Loucy (cell line): ENCODE data around the gene MEF2A.

ENCODE experiments used
- H2AFZ ChIP-seq: fragments of 200-600 bp; sonication (generic); 2 replicates; pipeline ENCODE4 v1.6.0; 2016; ENCODE audit warnings: antibody characterized with exemption, mild to moderate bottlenecking, low read length, moderate library complexity
- H3F3A ChIP-seq: fragments of 200-600 bp; 2 replicates; pipeline ENCODE4 v1.6.0; 2016; ENCODE audit warnings: antibody characterized with exemption, low read depth, mild to moderate bottlenecking
- H3K27me3 ChIP-seq: fragments of 200-600 bp; sonication (generic); 2 replicates; pipeline ENCODE4 v1.6.1; 2014; ENCODE audit warnings: low read length, mild to moderate bottlenecking; ENCODE audit not compliant: insufficient read depth, poor library complexity, severe bottlenecking
- H3K36me3 ChIP-seq: fragments of 200-600 bp; sonication (generic); 2 replicates; pipeline ENCODE4 v1.6.1; 2016; ENCODE audit warnings: low read length; ENCODE audit not compliant: insufficient read depth
- H3K4me1 ChIP-seq: fragments of 200-600 bp; sonication (generic); 2 replicates; pipeline ENCODE4 v1.5.1; 2014; ENCODE audit warnings: low read length, mild to moderate bottlenecking; ENCODE audit not compliant: insufficient read depth, poor library complexity, severe bottlenecking
- H3K4me2 ChIP-seq: fragments of 200-600 bp; sonication (generic); 2 replicates; pipeline ENCODE4 v1.6.0; 2014; ENCODE audit warnings: antibody characterized with exemption, low read length, low read depth, mild to moderate bottlenecking; ENCODE audit not compliant: poor library complexity, severe bottlenecking
- H3K4me3 ChIP-seq: fragments of 200-600 bp; sonication (generic); 2 replicates; pipeline ENCODE4 v1.5.1; 2014; ENCODE audit warnings: low read length, mild to moderate bottlenecking, mixed read lengths; ENCODE audit not compliant: poor library complexity, severe bottlenecking
- H3K79me2 ChIP-seq: fragments of 200-600 bp; sonication (generic); 2 replicates; pipeline ENCODE4 v1.6.1; 2014; ENCODE audit warnings: low read length; ENCODE audit not compliant: insufficient read depth
- H3K9ac ChIP-seq: fragments of 200-600 bp; sonication (generic); 2 replicates; pipeline ENCODE4 v1.6.0; 2014; ENCODE audit warnings: mild to moderate bottlenecking, low read depth, low read length, moderate library complexity; ENCODE audit not compliant: poor library complexity, severe bottlenecking
- H3K9me2 ChIP-seq: fragments of 200-600 bp; sonication (generic); replicated peaks from 2 replicates; pipeline ENCODE4 v1.6.1; 2016; ENCODE audit warnings: low read depth, low read length, mixed read lengths
- H3K9me3 ChIP-seq: fragments of 200-600 bp; sonication (generic); 2 replicates; pipeline ENCODE4 v1.6.1; 2014; ENCODE audit warnings: mild to moderate bottlenecking, antibody characterized with exemption, low read length, low read depth; ENCODE audit not compliant: insufficient read depth
- H4K20me1 ChIP-seq: fragments of 200-600 bp; sonication (generic); 2 replicates; pipeline ENCODE4 v1.6.0; 2014; ENCODE audit warnings: antibody characterized with exemption, low read length, mild to moderate bottlenecking; ENCODE audit not compliant: insufficient read depth, poor library complexity, severe bottlenecking
- EZH2phosphoT487 ChIP-seq: fragments of 200-600 bp; IDR thresholded peaks from 2 replicates; pipeline ENCODE4 v1.6.1; 2018; ENCODE audit warnings: antibody characterized with exemption, mild to moderate bottlenecking, moderate library complexity, borderline replicate concordance
- TF ChIP-seq, protein P1 (sequence below): fragments of 200-600 bp; sonication (generic); conservative IDR thresholded peaks from 2 replicates; pipeline ENCODE4 v1.5.1; 2014; ENCODE audit warnings: mild to moderate bottlenecking, antibody characterized with exemption, low read length

The MEF2A gene

DNA sequence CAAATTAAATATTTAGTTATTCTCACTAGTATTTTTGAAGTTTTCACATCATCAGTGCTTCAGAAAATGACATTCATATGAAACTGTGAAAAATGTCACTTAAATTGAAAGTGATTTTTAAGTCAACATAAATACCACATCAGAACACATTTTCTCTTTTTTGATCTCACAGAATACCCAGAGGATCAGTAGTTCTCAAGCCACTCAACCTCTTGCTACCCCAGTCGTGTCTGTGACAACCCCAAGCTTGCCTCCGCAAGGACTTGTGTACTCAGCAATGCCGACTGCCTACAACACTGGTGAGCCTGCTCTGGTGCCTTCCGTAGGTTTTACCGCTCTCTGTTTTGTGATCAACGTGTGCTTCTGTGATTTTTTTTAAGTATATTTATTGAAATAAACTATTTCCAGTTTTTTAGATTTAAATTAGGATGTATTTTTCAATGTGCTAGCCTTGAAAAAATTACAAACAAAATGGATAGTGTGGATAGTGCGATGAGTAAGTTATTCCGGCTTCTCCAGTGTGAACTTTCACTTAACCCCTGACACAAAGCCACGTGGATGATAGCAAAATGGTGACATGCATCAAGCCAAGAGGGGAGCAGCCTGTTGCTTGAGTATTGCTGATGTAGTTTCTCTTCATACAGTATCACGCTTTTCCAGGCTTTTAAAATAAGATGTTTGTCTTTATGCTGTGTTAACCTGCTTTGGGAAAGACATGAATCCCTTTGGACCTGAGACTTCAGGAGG lies 140.9 kb downstream of the MEF2A start:
- Histone ChIP-seq H3K9ac (no peak overlapping the region), H3K4me3 (no peak overlapping the region), H3K36me3 (peaks cover 13% of the 10 kb centered on the region; the same call in 1 of the 2 replicates), H3K4me1 (no peaks in the 10 kb centered on the region), H3K4me2 (no peak overlapping the region), H2AFZ (no peak overlapping the region), H4K20me1 (no peaks in the 10 kb centered on the region), H3K9me3 (no peaks in the 10 kb centered on the region), H3K9me2 (no peaks in the 10 kb centered on the region), H3F3A (no peaks in the 10 kb centered on the region), H3K27me3 (no peaks in the 10 kb centered on the region), H3K79me2 (no peaks in the 10 kb centered on the region)
- no peak for TF ChIP-seq EZH2phosphoT487
- TF ChIP-seq, protein P1, sequence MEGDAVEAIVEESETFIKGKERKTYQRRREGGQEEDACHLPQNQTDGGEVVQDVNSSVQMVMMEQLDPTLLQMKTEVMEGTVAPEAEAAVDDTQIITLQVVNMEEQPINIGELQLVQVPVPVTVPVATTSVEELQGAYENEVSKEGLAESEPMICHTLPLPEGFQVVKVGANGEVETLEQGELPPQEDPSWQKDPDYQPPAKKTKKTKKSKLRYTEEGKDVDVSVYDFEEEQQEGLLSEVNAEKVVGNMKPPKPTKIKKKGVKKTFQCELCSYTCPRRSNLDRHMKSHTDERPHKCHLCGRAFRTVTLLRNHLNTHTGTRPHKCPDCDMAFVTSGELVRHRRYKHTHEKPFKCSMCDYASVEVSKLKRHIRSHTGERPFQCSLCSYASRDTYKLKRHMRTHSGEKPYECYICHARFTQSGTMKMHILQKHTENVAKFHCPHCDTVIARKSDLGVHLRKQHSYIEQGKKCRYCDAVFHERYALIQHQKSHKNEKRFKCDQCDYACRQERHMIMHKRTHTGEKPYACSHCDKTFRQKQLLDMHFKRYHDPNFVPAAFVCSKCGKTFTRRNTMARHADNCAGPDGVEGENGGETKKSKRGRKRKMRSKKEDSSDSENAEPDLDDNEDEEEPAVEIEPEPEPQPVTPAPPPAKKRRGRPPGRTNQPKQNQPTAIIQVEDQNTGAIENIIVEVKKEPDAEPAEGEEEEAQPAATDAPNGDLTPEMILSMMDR, result no peak

DNA sequence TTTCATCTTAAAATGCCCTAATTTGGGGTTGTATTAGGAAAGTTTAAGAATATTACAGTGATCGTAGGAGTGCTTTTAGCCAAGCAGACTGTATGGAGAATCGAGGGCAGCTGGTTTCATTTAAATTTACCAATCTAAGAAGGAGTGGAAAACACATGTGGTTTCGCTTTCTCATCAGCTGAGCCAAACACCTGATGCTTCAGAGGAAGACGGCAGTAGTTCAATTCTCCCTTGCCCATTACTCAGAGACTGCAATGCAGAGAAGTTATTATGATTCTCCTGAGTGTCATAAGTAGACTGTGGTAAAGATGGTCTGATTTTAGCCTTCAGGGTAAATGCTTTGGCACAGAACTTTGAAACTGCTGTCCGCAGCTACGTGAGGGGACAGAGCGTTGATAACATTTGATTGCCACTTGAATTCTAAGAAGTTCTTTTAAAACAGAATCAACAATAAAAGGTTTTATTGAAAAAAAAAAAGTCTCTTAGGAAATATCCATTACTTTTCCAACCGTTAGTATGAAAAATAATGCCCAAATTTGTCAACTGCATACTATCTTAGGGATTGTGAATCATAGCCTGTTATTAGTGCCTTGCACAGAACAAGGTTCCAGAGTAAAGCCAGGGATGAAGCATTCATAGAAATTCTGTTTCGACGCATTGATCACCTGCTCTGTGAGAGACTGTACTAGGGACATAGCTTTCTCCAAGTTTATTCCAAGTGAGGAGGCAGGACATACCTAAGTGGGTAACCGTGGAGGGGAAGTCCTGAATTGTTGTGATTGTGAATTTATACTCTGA lies 141.9 kb downstream of the MEF2A start:
- Histone ChIP-seq H3K9me3 (no peaks in the 10 kb centered on the region), H3K4me3 (no peak overlapping the region), H2AFZ (no peak overlapping the region), H3K4me2 (no peak overlapping the region), H3K27me3 (no peaks in the 10 kb centered on the region), H3K4me1 (no peaks in the 10 kb centered on the region), H4K20me1 (no peaks in the 10 kb centered on the region), H3K9me2 (no peaks in the 10 kb centered on the region), H3K79me2 (no peaks in the 10 kb centered on the region), H3F3A (no peaks in the 10 kb centered on the region), H3K9ac (no peak overlapping the region), H3K36me3 (peaks cover 23% of the 10 kb centered on the region; the same call in 1 of the 2 replicates)
- TF ChIP-seq, protein P1, result no peak
- no peak for TF ChIP-seq EZH2phosphoT487

DNA sequence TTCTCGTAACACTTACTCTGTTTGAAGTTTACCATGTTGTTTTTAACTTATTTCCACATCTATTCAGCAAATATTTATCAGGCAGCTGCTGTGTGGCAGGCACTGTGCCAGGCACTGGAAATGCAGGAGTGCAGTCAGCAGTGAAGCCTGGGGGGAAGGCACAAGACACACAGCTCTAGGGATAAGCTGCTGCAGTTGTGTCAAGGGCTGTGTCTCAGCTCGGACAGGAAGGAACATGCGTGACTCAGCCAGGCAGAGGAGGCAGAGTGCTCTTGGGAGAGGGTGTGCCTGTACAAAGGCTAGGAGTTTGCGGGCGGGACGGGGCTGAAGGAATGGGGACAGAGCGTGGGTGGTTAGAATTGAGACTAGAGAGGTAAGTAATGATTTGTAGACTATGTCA lies 142.8 kb downstream of the MEF2A start:
- no peaks in the 10 kb centered on the region for H4K20me1 ChIP-seq
- H3K4me3 ChIP-seq, result no peak overlapping the region
- no peaks in the 10 kb centered on the region for H3K9me3 ChIP-seq
- 0 out of 2 replicates have a peak, but pooled peaks cover 1% of the 10 kb centered on the region for H3F3A ChIP-seq
- no peaks in the 10 kb centered on the region for H3K27me3 ChIP-seq
- no peak overlapping the region for H3K9ac ChIP-seq
- no peaks in the 10 kb centered on the region for H3K9me2 ChIP-seq
- no peaks in the 10 kb centered on the region for H3K79me2 ChIP-seq
- no peak overlapping the region for H2AFZ ChIP-seq
- TF ChIP-seq, protein P1, result no peak
- no peak for TF ChIP-seq EZH2phosphoT487
- H3K36me3 ChIP-seq, result peaks cover 30% of the 10 kb centered on the region; the same call in 1 of the 2 replicates
- no peak overlapping the region for H3K4me2 ChIP-seq
- no peaks in the 10 kb centered on the region for H3K4me1 ChIP-seq
